Measurements from ENCODE around the gene PDE11A.
A peak's percentile ranks its signal among the peaks of the same experiment; 100 is the strongest.
"Not testable (repeated sequence)": the region's sequence is repeated elsewhere in the genome, so short reads cannot be mapped to it uniquely, and the experiment has no call there.

PDE11A gene

GRCh38 chr2:178072383-178073301, at the start of gene PDE11A:
PDE11A (minus strand) TSS chr2:178072777; CDS start chr2:178072437, 340 bp downstream.
- DNase-seq: no peak

- no peak for DNase-seq
These were observed 46.8 kb upstream of the PDE11A start for GRCh38 chr2:178119179-178119922.

- DNase-seq: no peak
These were observed 45.1 kb upstream of the PDE11A start for GRCh38 chr2:178117725-178118124.

GRCh38 chr2:178115271-178115670, 42.7 kb upstream of the PDE11A start:
- no peak for DNase-seq

GRCh38 chr2:178114462-178114861, 41.9 kb upstream of the PDE11A start:
- no peak for DNase-seq

- peak; percentile 75 for DNase-seq
These were observed 39.9 kb upstream of the PDE11A start, which contains the start of gene RBM45 for GRCh38 chr2:178112202-178113152. RBM45 (plus strand) TSS chr2:178112437; CDS start chr2:178112547, 110 bp downstream.

GRCh38 chr2:178111743-178112142, 39.2 kb upstream of the PDE11A start:
- DNase-seq: no peak

- no peak for DNase-seq
These were observed 38.1 kb upstream of the PDE11A start for GRCh38 chr2:178110681-178111080.

- DNase-seq: no peak
These were observed 37.2 kb upstream of the PDE11A start for GRCh38 chr2:178109813-178110212.

GRCh38 chr2:178108176-178108575, 35.6 kb upstream of the PDE11A start:
- no peak for DNase-seq

- no peak for DNase-seq
These were observed 33.5 kb upstream of the PDE11A start for GRCh38 chr2:178106053-178106452.

GRCh38 chr2:178105566-178105965, 33.0 kb upstream of the PDE11A start:
- no peak for DNase-seq

GRCh38 chr2:178101321-178102079, 28.9 kb upstream of the PDE11A start:
- no peak for DNase-seq

- DNase-seq: no peak
These were observed 20.9 kb upstream of the PDE11A start for GRCh38 chr2:178093471-178093870.

GRCh38 chr2:178088774-178089270, 16.2 kb upstream of the PDE11A start:
- DNase-seq: no peak

GRCh38 chr2:178084273-178084672, 11.7 kb upstream of the PDE11A start:
- DNase-seq: no peak

- DNase-seq: no peak
These were observed 9.9 kb upstream of the PDE11A start for GRCh38 chr2:178082408-178083045.

GRCh38 chr2:178079279-178079678, 6.7 kb upstream of the PDE11A start:
- DNase-seq: not testable (repeated sequence)

GRCh38 chr2:178076130-178076529, 3.6 kb upstream of the PDE11A start:
- DNase-seq: no peak

GRCh38 chr2:178075006-178075326, 2.4 kb upstream of the PDE11A start:
- no peak for DNase-seq

Measured in activated effector memory CD4-positive, alpha-beta T cell treated with Interleukin-2 at 50 U/mL for 16 hours (primary cell).